Loucy (cell line): Measurements from ENCODE around the gene NUP50.

Experiments used
- H2AFZ ChIP-seq: fragments of 200-600 bp; sonication (generic); 2 replicates; pipeline ENCODE4 v1.6.0; 2016; ENCODE audit warnings: antibody characterized with exemption, mild to moderate bottlenecking, low read length, moderate library complexity
- H3F3A ChIP-seq: fragments of 200-600 bp; 2 replicates; pipeline ENCODE4 v1.6.0; 2016; ENCODE audit warnings: antibody characterized with exemption, low read depth, mild to moderate bottlenecking
- H3K27me3 ChIP-seq: fragments of 200-600 bp; sonication (generic); 2 replicates; pipeline ENCODE4 v1.6.1; 2014; ENCODE audit warnings: low read length, mild to moderate bottlenecking; ENCODE audit not compliant: insufficient read depth, poor library complexity, severe bottlenecking
- H3K36me3 ChIP-seq: fragments of 200-600 bp; sonication (generic); 2 replicates; pipeline ENCODE4 v1.6.1; 2016; ENCODE audit warnings: low read length; ENCODE audit not compliant: insufficient read depth
- H3K4me1 ChIP-seq: fragments of 200-600 bp; sonication (generic); 2 replicates; pipeline ENCODE4 v1.5.1; 2014; ENCODE audit warnings: low read length, mild to moderate bottlenecking; ENCODE audit not compliant: insufficient read depth, poor library complexity, severe bottlenecking
- H3K4me2 ChIP-seq: fragments of 200-600 bp; sonication (generic); 2 replicates; pipeline ENCODE4 v1.6.0; 2014; ENCODE audit warnings: antibody characterized with exemption, low read length, low read depth, mild to moderate bottlenecking; ENCODE audit not compliant: poor library complexity, severe bottlenecking
- H3K4me3 ChIP-seq: fragments of 200-600 bp; sonication (generic); 2 replicates; pipeline ENCODE4 v1.5.1; 2014; ENCODE audit warnings: low read length, mild to moderate bottlenecking, mixed read lengths; ENCODE audit not compliant: poor library complexity, severe bottlenecking
- H3K79me2 ChIP-seq: fragments of 200-600 bp; sonication (generic); 2 replicates; pipeline ENCODE4 v1.6.1; 2014; ENCODE audit warnings: low read length; ENCODE audit not compliant: insufficient read depth
- H3K9ac ChIP-seq: fragments of 200-600 bp; sonication (generic); 2 replicates; pipeline ENCODE4 v1.6.0; 2014; ENCODE audit warnings: mild to moderate bottlenecking, low read depth, low read length, moderate library complexity; ENCODE audit not compliant: poor library complexity, severe bottlenecking
- H3K9me2 ChIP-seq: fragments of 200-600 bp; sonication (generic); replicated peaks from 2 replicates; pipeline ENCODE4 v1.6.1; 2016; ENCODE audit warnings: low read depth, low read length, mixed read lengths
- H3K9me3 ChIP-seq: fragments of 200-600 bp; sonication (generic); 2 replicates; pipeline ENCODE4 v1.6.1; 2014; ENCODE audit warnings: mild to moderate bottlenecking, antibody characterized with exemption, low read length, low read depth; ENCODE audit not compliant: insufficient read depth
- H4K20me1 ChIP-seq: fragments of 200-600 bp; sonication (generic); 2 replicates; pipeline ENCODE4 v1.6.0; 2014; ENCODE audit warnings: antibody characterized with exemption, low read length, mild to moderate bottlenecking; ENCODE audit not compliant: insufficient read depth, poor library complexity, severe bottlenecking
- EZH2phosphoT487 ChIP-seq: fragments of 200-600 bp; IDR thresholded peaks from 2 replicates; pipeline ENCODE4 v1.6.1; 2018; ENCODE audit warnings: antibody characterized with exemption, mild to moderate bottlenecking, moderate library complexity, borderline replicate concordance
- TF ChIP-seq, protein P1 (sequence below): fragments of 200-600 bp; sonication (generic); conservative IDR thresholded peaks from 2 replicates; pipeline ENCODE4 v1.5.1; 2014; ENCODE audit warnings: mild to moderate bottlenecking, antibody characterized with exemption, low read length

NUP50 gene

DNA sequence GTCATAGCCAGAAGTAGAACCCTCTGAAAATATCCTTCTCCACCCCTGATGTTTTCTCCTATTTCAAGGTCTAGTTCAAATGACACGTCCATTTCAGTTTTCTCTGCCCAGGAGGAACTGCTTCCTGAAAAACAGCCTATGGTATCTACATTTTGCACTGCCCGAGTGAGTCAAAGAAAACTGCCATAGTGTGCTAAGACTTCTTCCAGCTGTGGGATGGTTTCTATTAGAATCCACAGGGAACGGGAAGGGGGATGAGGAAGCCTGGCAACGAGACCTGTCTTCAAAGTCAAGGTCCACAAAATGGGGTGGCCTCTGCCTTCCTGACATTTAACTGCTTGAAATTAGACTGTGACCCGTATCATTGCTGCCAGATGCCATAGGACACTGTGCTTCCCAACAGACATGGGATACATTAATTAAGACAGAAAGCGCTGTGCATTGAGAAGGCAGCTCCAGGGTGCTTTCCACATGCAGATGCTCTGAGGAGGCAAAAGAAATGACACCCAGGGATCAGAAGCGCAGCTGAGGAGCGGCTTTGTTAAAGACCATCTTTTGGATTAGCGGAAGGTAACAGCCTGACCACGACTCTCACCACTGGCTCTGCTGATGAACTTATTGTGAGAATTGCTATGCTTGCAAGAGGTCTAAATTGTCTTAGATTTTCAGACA is 39.4 kb upstream of the NUP50 start:
- Histone ChIP-seq H3K9me2 (no peaks in the 10 kb centered on the region), H3F3A (no peaks in the 10 kb centered on the region), H3K9ac (no peak overlapping the region), H3K79me2 (no peaks in the 10 kb centered on the region), H3K4me2 (no peak overlapping the region), H2AFZ (no peak overlapping the region), H3K4me3 (no peak overlapping the region), H3K4me1 (no peaks in the 10 kb centered on the region), H3K27me3 (no peaks in the 10 kb centered on the region), H4K20me1 (no peaks in the 10 kb centered on the region), H3K36me3 (no peaks in the 10 kb centered on the region), H3K9me3 (no peaks in the 10 kb centered on the region)
- TF ChIP-seq EZH2phosphoT487 = no peak
- TF ChIP-seq, protein P1, sequence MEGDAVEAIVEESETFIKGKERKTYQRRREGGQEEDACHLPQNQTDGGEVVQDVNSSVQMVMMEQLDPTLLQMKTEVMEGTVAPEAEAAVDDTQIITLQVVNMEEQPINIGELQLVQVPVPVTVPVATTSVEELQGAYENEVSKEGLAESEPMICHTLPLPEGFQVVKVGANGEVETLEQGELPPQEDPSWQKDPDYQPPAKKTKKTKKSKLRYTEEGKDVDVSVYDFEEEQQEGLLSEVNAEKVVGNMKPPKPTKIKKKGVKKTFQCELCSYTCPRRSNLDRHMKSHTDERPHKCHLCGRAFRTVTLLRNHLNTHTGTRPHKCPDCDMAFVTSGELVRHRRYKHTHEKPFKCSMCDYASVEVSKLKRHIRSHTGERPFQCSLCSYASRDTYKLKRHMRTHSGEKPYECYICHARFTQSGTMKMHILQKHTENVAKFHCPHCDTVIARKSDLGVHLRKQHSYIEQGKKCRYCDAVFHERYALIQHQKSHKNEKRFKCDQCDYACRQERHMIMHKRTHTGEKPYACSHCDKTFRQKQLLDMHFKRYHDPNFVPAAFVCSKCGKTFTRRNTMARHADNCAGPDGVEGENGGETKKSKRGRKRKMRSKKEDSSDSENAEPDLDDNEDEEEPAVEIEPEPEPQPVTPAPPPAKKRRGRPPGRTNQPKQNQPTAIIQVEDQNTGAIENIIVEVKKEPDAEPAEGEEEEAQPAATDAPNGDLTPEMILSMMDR = no peak

DNA sequence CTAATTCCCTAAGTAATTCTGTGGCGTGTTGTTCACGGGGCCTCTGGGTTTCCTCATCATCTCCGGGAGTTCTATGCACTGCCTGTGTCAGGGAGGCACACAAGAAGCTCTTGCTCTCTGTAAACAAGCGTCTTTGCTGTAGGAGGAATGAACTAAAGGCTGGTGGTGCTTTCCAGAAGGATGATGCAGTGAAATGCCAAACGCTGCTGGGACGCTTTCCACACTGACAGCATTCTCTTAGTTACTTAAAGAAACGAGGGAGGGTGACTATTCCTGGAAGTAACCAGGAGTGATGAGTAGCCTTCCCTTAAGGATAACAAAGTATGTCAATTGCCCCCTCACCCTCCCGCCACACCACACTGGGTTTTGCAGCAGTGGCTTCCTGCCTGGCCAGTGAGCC is 38.5 kb upstream of the NUP50 start:
- TF ChIP-seq EZH2phosphoT487 = no peak
- TF ChIP-seq, protein P1 = no peak
- H3F3A ChIP-seq = no peaks in the 10 kb centered on the region
- H3K4me1 ChIP-seq = no peaks in the 10 kb centered on the region
- no peaks in the 10 kb centered on the region for H3K9me2 ChIP-seq
- no peaks in the 10 kb centered on the region for H3K9me3 ChIP-seq
- no peaks in the 10 kb centered on the region for H3K79me2 ChIP-seq
- no peaks in the 10 kb centered on the region for H4K20me1 ChIP-seq
- H3K4me2 ChIP-seq = no peak overlapping the region
- H2AFZ ChIP-seq = no peak overlapping the region
- H3K27me3 ChIP-seq = no peaks in the 10 kb centered on the region
- H3K36me3 ChIP-seq = no peaks in the 10 kb centered on the region
- H3K4me3 ChIP-seq = no peak overlapping the region
- no peak overlapping the region for H3K9ac ChIP-seq

DNA sequence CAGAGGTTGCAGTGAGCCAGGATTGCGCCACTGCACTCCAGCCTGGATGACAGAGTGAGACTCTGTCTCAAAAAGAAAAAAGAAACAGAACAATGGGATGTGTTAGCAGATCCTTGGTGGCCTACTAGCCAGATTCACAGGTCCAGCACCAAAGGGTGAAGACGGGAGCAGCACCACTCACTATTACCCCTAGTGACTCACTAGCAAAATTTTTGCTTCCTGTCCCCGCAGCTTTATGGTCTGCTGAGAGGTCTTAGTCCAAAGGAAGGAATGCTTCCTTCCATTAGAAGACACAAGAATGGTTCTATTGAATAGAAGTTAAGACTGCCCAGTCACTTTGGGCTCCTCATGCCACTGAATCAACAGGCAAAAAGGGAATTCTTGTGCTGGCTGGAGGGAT is 35.9 kb upstream of the NUP50 start:
- Histone ChIP-seq H2AFZ (no peak overlapping the region), H3K4me1 (no peaks in the 10 kb centered on the region), H4K20me1 (no peaks in the 10 kb centered on the region), H3K27me3 (no peaks in the 10 kb centered on the region), H3K4me2 (no peak overlapping the region), H3F3A (no peaks in the 10 kb centered on the region), H3K36me3 (no peaks in the 10 kb centered on the region), H3K9me2 (no peaks in the 10 kb centered on the region), H3K79me2 (no peaks in the 10 kb centered on the region), H3K9ac (no peak overlapping the region), H3K9me3 (no peaks in the 10 kb centered on the region), H3K4me3 (no peak overlapping the region)
- TF ChIP-seq EZH2phosphoT487 = no peak
- TF ChIP-seq, protein P1 = no peak
